GM19324 (cell line): Measurements from ENCODE around the gene GLIS1.
"Not testable (repeated sequence)": the region's sequence is repeated elsewhere in the genome, so short reads cannot be mapped to it uniquely, and the experiment has no call there.

Source experiments
- ATAC-seq: cut with Tn5 transposase; IDR thresholded peaks from one replicate; pipeline ENCODE4 v1.9.1; 2021; ENCODE audit warnings: mild to moderate bottlenecking, moderate library complexity; ENCODE audit not compliant: unreplicated experiment, low FRiP score

The GLIS1 gene

GRCh38 chr1:53572065-53572814 is 166.7 kb downstream of the GLIS1 start:
- no peak for ATAC-seq

GRCh38 chr1:53568540-53568939 is 170.4 kb downstream of the GLIS1 start:
- no peak for ATAC-seq

DNA sequence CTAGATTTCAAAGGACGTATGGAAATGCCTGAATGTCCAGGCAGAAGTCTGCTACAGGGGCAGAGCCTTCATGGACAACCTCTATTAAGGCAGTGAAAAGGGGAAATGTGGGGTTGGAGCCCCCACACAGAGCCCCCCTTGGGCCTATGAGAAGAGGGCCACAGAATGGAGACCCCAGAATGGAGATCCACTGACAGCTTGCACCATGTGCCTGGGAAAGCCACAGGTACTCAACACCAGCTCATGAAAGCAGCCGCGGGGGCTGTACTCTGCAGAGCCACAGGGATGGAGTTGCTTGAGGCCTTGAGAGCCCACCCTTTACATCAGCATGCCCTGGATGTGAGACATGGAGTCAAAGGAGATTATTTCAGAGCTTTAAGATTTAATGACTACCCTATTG is 171.1 kb downstream of the GLIS1 start:
- ATAC-seq, result no peak

DNA sequence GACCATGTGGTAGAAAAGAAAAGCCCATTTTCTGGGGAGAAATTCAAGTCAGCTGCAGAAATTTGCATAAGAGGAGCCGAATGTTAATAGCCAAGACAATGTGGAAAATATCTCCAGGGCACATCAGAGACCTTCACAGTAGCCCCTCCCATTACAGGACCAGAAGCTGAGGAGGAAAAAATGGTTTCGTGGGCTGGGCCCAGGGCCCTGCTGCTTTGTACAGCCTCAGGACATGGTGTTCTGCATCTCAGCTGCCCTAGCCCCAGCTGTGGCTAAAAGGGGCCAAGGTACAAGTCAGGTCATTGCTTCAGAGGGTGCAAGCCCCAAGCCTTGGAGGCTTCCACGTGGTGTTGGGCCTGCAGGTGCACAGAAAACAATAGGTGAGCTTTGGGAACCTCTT is 171.5 kb downstream of the GLIS1 start:
- no peak for ATAC-seq

GRCh38 chr1:53563611-53564010 is 175.4 kb downstream of the GLIS1 start:
- ATAC-seq, result no peak

GRCh38 chr1:53562981-53563379 is 176.0 kb downstream of the GLIS1 start:
- ATAC-seq, result no peak

DNA sequence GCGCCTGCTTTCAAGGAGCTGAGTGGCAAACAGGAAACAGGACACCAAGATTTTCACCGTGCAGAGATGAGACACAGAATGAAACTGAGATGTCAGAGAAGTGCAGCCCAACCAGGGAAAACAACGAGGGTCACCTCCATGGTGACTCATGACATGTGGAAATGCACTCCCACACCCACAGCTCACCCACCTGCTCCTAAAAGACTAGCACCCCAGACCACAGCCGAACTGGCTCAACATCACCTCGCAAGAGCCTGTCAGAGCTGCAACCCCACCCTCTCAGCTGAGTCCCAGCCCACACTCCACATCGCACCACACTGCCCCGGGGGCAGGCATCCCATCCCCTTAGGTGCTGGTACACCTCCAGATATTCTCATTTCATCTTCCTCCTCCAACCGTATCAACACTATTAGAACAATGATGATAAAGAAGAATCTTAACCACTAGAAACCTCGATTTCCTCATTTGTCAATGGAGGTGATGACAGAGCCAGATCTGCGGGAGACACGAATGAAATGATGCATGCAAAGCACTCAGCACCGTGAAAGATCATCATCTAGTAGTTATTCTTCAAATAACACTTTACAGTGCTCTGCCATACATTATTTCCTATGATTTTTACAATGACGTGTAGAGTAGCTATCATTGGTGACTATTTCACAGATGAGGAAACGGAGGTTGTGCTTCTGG is 176.5 kb downstream of the GLIS1 start:
- ATAC-seq, result no peak

DNA sequence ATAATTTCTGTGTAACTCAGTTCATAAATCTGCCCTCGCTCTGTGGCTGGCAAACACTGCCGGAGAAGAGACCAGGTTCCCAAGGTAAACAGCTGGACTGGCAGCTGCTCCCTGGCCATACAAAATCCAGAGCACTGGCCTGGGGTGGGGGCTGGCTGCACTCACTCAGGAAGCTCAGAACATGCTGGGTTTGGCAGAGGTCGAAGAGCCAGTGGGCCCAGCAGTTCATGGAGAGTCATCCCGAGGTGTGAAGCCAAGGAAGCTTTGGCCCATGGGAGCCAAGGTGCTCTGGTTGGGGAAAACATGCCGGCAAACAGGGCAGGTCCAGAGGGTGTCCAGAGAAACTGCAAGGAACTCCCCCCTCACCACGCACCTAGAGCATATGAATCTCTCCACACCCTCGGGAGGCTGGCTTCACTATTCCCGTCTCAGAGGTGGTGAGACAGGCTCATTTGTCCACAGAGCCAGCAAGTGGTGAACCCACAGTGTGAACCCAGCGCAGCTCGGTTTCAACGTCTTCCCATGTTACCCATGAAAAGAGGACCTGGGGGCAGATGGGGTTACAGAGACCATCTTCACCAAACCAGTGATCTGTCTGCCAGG is 177.4 kb downstream of the GLIS1 start:
- ATAC-seq, result no peak

- no peak for ATAC-seq
These were observed 178.1 kb downstream of the GLIS1 start for GRCh38 chr1:53560581-53561502.

GRCh38 chr1:53559854-53560580 is 178.9 kb downstream of the GLIS1 start:
- no peak for ATAC-seq

DNA sequence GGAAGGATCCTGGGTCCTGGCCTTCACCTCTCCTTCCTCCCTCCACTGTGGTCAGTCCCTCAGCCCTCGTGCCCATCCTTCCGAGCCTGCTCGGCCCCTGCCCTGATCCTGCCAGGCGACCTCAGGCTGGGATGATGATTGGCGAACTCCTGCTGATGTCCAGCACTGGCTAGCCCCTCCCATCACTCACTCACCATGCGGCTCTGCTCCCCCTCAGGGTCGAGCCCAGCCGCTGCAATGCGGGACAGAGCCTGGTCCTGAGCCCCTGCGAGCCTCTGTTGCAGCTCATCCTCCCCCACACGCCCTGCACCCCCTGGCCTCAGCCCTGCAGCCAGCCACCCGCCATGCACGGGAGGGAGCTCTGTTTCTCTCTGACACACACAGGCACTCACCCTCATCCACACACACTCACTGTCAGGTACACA is 179.6 kb downstream of the GLIS1 start:
- no peak for ATAC-seq

GRCh38 chr1:53558739-53559315 is 180.1 kb downstream of the GLIS1 start:
- ATAC-seq, result no peak

- ATAC-seq, result no peak
These were observed 180.9 kb downstream of the GLIS1 start for GRCh38 chr1:53557830-53558738.

- no peak for ATAC-seq
These were observed 181.6 kb downstream of the GLIS1 start for GRCh38 chr1:53557369-53557768.

- no peak for ATAC-seq
These were observed 182.2 kb downstream of the GLIS1 start for GRCh38 chr1:53556657-53557227.

DNA sequence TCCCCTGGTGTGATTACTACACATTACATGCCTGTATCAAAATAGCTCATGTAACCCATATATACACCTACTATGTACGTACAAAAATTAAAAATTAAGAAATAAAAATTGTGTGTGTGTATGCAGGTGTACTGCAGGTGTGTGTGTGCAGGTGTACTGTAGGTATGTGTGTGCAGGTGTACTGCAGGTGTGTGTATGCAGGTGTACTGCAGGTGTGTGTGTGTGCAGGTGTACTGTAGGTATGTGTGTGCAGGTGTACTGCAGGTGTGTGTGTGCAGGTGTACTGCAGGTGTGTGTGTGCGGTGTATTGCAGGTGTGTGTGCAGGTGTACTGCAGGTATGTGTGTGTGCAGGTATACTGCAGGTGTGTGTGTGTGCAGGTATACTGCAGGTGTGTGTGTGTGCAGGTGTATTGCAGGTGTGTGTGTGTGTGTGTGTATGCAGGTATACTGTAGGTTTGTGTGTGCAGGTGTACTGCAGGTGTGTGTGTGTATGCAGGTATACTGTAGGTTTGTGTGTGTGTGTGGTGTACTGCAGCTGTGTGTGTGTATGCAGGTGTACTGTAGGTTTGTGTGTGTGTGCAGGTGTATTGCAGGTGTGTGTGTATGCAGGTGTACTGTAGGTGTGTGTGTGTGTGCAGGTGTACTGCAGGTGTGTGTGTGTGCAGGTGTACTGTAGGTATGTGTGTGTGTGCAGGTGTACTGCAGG is 183.2 kb downstream of the GLIS1 start:
- not testable (repeated sequence) for ATAC-seq

DNA sequence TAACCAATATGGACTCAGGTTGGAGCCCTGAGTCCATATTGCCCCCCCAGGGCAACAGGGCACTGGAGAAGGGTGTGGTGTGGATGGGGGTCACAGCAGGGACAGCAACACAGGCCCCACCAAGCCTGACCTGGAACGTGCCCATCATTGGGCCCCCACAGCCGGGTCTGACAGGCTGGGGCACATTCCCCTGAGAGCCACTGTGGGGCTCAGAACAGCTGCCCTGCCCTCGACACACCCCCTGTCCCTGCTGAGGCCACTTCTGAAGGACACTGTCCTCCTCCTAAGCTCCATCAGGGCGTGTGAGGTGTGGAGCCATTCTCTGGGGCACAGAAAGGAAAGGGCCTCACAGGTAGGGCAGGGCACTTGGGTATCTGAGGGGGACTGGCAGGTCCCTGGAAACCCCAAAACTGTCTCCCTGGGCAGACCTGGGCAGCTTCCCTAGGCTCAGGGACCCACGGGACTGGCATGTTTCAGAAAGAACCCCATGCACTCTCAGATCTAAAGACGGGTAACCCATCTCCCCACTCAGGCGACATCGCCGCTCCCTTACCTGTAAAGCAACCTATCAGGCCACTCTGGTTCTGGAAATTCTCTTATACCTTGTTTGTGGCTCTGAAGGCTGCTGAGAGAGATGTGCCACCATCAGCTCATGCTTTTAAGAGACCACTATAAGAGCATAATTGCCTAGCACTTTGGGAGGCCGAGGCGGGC is 184.2 kb downstream of the GLIS1 start:
- ATAC-seq, result no peak
